B cell (primary cell): ENCODE results near the gene KDELR1. TPM values are rescaled to one million over a fixed set of nuclear protein-coding genes. Genes with fewer than 3 reads are reported as not detected.
A peak's percentile ranks its signal among the peaks of the same experiment; 100 is the strongest.

Experiments
- ATAC-seq: fragments of 200-7000 bp; cut with Tn5 transposase; one replicate; pipeline ENCODE4 v1.10.0; 2021; ENCODE audit warnings: low read depth, mild to moderate bottlenecking, moderate number of reproducible peaks, moderate library complexity
- CTCF ChIA-PET: fragments of 350-600 bp; sonication (Branson Sonifier 250); formaldehyde crosslinking; loops from one replicate; lab custom pipeline; 2021; ENCODE audit warnings: antibody characterized with exemption, inconsistent platforms; lab: Charles Lee
- POLR2A ChIA-PET: fragments of 350-600 bp; sonication (Branson Sonifier 250); formaldehyde crosslinking; loops from one replicate; lab custom pipeline; 2021; ENCODE audit warnings: antibody characterized with exemption; lab: Charles Lee
- DNase-seq: peaks from one replicate; pipeline ENCODE4 v3.0.0; 2013
- H2AFZ ChIP-seq: 2 replicates; pipeline ENCODE4 v1.6.1; 2012; ENCODE audit warnings: mild to moderate bottlenecking, low read depth, low read length; ENCODE audit not compliant: insufficient read depth, poor library complexity, severe bottlenecking
- H3K27ac ChIP-seq, 2 donors: 1 replicate in 1 of 2; 2 replicates in 1 of 2; pipeline ENCODE4 v1.5.1; 2012 to 2013; ENCODE audit warnings: low read length in 2 of 2, mild to moderate bottlenecking in 2 of 2, moderate library complexity in 1 of 2
- H3K27me3 ChIP-seq, 4 experiments: fragments of 200-600 bp in 1 of 4; sonication (generic) in 1 of 4; replicated peaks in 1 of 4; 1 replicate in 2 of 4; 2 replicates in 2 of 4; pipeline versions ENCODE4 v1.6.1 to v1.7.0; 2013 to 2016; ENCODE audit warnings: low read length in 3 of 4, mild to moderate bottlenecking in 2 of 4, mixed read lengths in 1 of 4, moderate library complexity in 1 of 4; ENCODE audit not compliant: insufficient read depth in 4 of 4, control insufficient read depth in 3 of 4; ENCODE audit errors: control extremely low read depth in 1 of 4
- H3K36me3 ChIP-seq, 2 experiments: replicated peaks in 1 of 2; 1 replicate in 1 of 2; 2 replicates in 1 of 2; pipeline versions ENCODE4 v1.6.1 to v1.7.1; 2013; ENCODE audit warnings: low read length in 1 of 2; ENCODE audit not compliant: insufficient read depth in 2 of 2, control insufficient read depth in 1 of 2; ENCODE audit errors: control extremely low read depth in 1 of 2, extremely low read depth in 1 of 2
- H3K4me1 ChIP-seq, 2 donors: fragments of 200-600 bp in 1 of 2; sonication (generic) in 1 of 2; 1 replicate in 1 of 2; 2 replicates in 1 of 2; pipeline versions ENCODE4 v1.5.1 to v1.6.1; 2013 to 2017; ENCODE audit warnings: low read length in 2 of 2; ENCODE audit not compliant: control insufficient read depth in 2 of 2, insufficient read depth in 2 of 2
- H3K4me2 ChIP-seq: replicated peaks from 2 replicates; pipeline ENCODE3; 2012; ENCODE audit warnings: mild to moderate bottlenecking, low read depth, low read length; ENCODE audit not compliant: poor library complexity, severe bottlenecking
- H3K4me3 ChIP-seq, 5 experiments: fragments of 200-600 bp in 1 of 5; sonication (generic) in 1 of 5; 1 replicate in 3 of 5; 2 replicates in 2 of 5; pipeline versions ENCODE4 v1.5.1 to v1.7.0; 2011 to 2016; ENCODE audit warnings: low read length in 4 of 5, mild to moderate bottlenecking in 4 of 5, low read depth in 2 of 5, control low read depth in 1 of 5, moderate library complexity in 1 of 5; ENCODE audit not compliant: insufficient read depth in 1 of 5; ENCODE audit errors: control extremely low read depth in 1 of 5, extremely low read depth in 1 of 5
- H3K79me2 ChIP-seq: fragments of 200-600 bp; sonication (generic); one replicate; pipeline ENCODE4 v1.6.0; 2016; ENCODE audit warnings: low read length; ENCODE audit not compliant: control insufficient read depth, insufficient read depth
- H3K9ac ChIP-seq: fragments of 200-600 bp; sonication (generic); 2 replicates; pipeline ENCODE4 v1.6.1; 2017; ENCODE audit warnings: mild to moderate bottlenecking, low read length, moderate library complexity
- H3K9me3 ChIP-seq, 3 donors: one replicate each; pipeline versions ENCODE4 v1.6.1 to v1.7.1; 2013; ENCODE audit warnings: low read length in 2 of 3; ENCODE audit not compliant: control insufficient read depth in 2 of 3, insufficient read depth in 1 of 3; ENCODE audit errors: control extremely low read depth in 1 of 3
- H4K20me1 ChIP-seq: 2 replicates; pipeline ENCODE4 v1.6.0; 2012; ENCODE audit warnings: mild to moderate bottlenecking, low read length; ENCODE audit not compliant: insufficient read depth, control insufficient read depth, poor library complexity, severe bottlenecking
- H3K27ac Mint-ChIP-seq: one replicate; pipeline ENCODE4 v1.8.0; 2021; ENCODE audit warnings: mixed read lengths
- H3K27me3 Mint-ChIP-seq: one replicate; pipeline ENCODE4 v1.8.0; 2021; ENCODE audit warnings: mixed read lengths
- H3K4me1 Mint-ChIP-seq: one replicate; pipeline ENCODE4 v1.8.0; 2021; ENCODE audit warnings: mixed read lengths
- H3K4me3 Mint-ChIP-seq: one replicate; pipeline ENCODE4 v1.8.0; 2021; ENCODE audit warnings: mixed read lengths
- H3K9me3 Mint-ChIP-seq: one replicate; pipeline ENCODE4 v1.8.0; 2022; ENCODE audit warnings: mixed read lengths; ENCODE audit not compliant: insufficient read depth
- EZH2 ChIP-seq: IDR thresholded peaks from 2 replicates; pipeline ENCODE4 v1.6.1; 2012; ENCODE audit warnings: borderline replicate concordance, low read depth, mild to moderate bottlenecking, moderate library complexity, low read length; ENCODE audit not compliant: insufficient read depth, poor library complexity, severe bottlenecking
- WGBS: methylation state at CpG from one replicate; pipeline ENCODE4 v1.1.5; 2013; ENCODE audit warnings: missing lambda C conversion rate; ENCODE audit not compliant: insufficient coverage; 5-methylcytosine and 5-hydroxymethylcytosine counted together
- intact Hi-C: fragments of 100-400 bp; cut with micrococcal nuclease; formaldehyde crosslinking; loops from one replicate; pipeline ENCODE4 v1.10.0; 2022
- polyA minus RNA-seq: library from RNA; depleted of rRNA, polyadenylated mRNA; stranded (reverse); fragments of >200 nt; gene quantifications from 2 replicates; pipeline ENCODE4 v1.2.3, GENCODE V29; 2012
- polyA plus RNA-seq: library from polyadenylated mRNA; depleted of rRNA; stranded (reverse); fragments of >200 nt; gene quantifications from 2 replicates; pipeline ENCODE4 v1.2.3, GENCODE V29; 2012
- total RNA-seq, 2 donors: library from RNA; stranded (reverse); fragments of 120-200 nt in 1 of 2; gene quantifications; 1 replicate in 1 of 2; 2 replicates in 1 of 2; pipeline versions ENCODE4 v1.2.3 to v1.2.4, GENCODE V29; 2013 to 2022
- TF ChIP-seq, protein P1 (sequence below): fragments of 200-600 bp; IDR thresholded peaks from one replicate; pipeline ENCODE4 v1.8.0; 2022; ENCODE audit warnings: antibody characterized with exemption, mild to moderate bottlenecking

The KDELR1 gene
- total RNA-seq (60.5 and 62.7 TPM in 2 replicates), polyA plus RNA-seq (33.3 and 34.0 TPM in 2 replicates), polyA minus RNA-seq (12.3 and 19.0 TPM in 2 replicates)
- 17.0 TPM for total RNA-seq (2013)

DNA sequence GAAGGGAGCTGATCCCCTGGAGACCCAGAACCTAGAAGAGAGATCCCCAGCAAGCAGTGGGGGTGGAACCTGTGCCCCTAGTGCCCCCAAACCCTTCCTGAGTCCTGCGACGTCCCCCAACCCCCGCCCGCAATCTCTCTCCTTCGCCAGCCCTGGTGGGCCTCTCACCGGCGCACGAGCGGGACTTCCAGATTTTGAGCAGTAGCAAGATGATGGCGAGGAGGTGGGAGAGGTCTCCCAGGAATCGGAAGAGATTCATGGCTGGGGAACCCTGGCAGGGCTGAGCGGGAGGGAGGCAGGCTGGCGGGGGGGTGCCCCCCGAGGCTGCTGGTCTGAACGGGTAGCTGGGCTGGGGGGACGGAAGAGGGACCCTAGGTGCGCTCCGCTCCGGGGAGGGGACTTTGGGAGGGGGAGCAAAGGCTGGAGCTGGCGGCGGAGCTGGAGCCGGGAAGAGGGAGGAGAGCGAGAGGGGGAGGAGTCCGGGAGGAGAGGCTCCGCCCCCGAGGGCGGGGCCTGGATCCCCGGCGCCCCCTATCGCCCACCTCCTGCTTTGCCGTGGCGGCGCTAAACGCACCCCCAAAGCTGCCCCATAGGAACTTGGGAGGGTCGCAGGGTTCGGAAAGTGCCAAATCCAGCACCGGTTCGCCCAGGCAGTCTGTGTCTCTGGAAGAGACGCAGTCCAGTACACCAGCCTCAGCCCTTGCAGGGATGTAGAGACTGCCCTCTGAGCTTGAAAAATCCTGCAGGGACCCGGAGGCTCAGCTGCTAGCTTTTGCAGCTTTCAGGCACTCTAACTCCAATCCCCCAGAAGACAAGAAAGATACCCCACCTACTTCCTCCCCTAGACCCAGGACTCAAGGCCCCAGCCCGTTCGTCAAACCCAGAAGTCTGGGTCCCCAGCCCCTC is at the start of gene KDELR1:
Gene KDELR1 (minus strand): TSS at position 452 of the 906 bp plus-strand sequence. CDS start 193 bp downstream, at position 259.
- ATAC-seq (peak; percentile 88), DNase-seq (peak; percentile 86)
- peak within 1 kb of the TSS; percentile 92 for H3K27ac Mint-ChIP-seq
- H3K4me1 Mint-ChIP-seq = peaks cover 24% of the 10 kb centered on the region
- intact Hi-C loops = loop anchor here (1.0 to 10.0 kb wide), 8 partner anchors 8 to 217 kb away; partner anchors contain the start of genes CYTH2, GRWD1 and SYNGR4
- H3K27me3 Mint-ChIP-seq = peaks cover 25% of the 10 kb centered on the region
- WGBS = 3% methylated on average over 42 of the region's 42 CpGs
- TF ChIP-seq, protein P1, sequence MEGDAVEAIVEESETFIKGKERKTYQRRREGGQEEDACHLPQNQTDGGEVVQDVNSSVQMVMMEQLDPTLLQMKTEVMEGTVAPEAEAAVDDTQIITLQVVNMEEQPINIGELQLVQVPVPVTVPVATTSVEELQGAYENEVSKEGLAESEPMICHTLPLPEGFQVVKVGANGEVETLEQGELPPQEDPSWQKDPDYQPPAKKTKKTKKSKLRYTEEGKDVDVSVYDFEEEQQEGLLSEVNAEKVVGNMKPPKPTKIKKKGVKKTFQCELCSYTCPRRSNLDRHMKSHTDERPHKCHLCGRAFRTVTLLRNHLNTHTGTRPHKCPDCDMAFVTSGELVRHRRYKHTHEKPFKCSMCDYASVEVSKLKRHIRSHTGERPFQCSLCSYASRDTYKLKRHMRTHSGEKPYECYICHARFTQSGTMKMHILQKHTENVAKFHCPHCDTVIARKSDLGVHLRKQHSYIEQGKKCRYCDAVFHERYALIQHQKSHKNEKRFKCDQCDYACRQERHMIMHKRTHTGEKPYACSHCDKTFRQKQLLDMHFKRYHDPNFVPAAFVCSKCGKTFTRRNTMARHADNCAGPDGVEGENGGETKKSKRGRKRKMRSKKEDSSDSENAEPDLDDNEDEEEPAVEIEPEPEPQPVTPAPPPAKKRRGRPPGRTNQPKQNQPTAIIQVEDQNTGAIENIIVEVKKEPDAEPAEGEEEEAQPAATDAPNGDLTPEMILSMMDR = peak; percentile 88
- no peak for TF ChIP-seq EZH2
- Histone ChIP-seq H3K4me1 (peaks cover 39 to 45% of the 10 kb centered on the region in 2 donors), H3K27ac (peak within 1 kb of the TSS; percentile 79 to 80), H3K27me3 (peaks cover 0 to 39% (median 23%) of the 10 kb centered on the region in 4 experiments), H3K9me3 (peaks cover 0 to 19% (median 0%) of the 10 kb centered on the region in 3 donors), H3K36me3 (peaks cover 0 to 25% of the 10 kb centered on the region in 2 experiments), H4K20me1 (no peaks in the 10 kb centered on the region), H2AFZ (peak within 1 kb of the TSS; percentile 81), H3K9ac (peak within 1 kb of the TSS; percentile 90), H3K4me3 (peak within 1 kb of the TSS; percentile 71 to 93 (median 85)), H3K79me2 (peaks cover 18% of the 10 kb centered on the region), H3K4me2 (peak within 1 kb of the TSS; percentile 93)
- H3K9me3 Mint-ChIP-seq = no peaks in the 10 kb centered on the region
- ChIA-PET POLR2A (interaction anchor here (0.5 to 1.4 kb wide), 8 partner anchors 27 to 236 kb away, joined by 3 to 12 read pairs (median 4); partner anchors contain the start of genes SYNGR4 and TMEM143), CTCF (interaction anchor here (0.5 to 2.2 kb wide), 25 partner anchors 10 to 217 kb away, joined by 3 to 21 read pairs (median 5); partner anchors contain the start of genes SYNGR4 and TMEM143)
- peak within 1 kb of the TSS; percentile 95 for H3K4me3 Mint-ChIP-seq
